HepG2 (cell line): Measurements from ENCODE around the gene PIK3R1. TPM values are rescaled to one million over a fixed set of nuclear protein-coding genes. Genes with fewer than 3 reads are reported as not detected.

Source experiments
- ATAC-seq: fragments of 200-7000 bp; cut with Tn5 transposase; 3 replicates; pipeline ENCODE4 v1.9.1; 2020; ENCODE audit warnings: mild to moderate bottlenecking, moderate library complexity
- BruUV-seq: library from RNA; stranded (reverse); fragments of 400-500 nt; replicated peaks from 2 replicates; lab custom pipeline; 2021; lab: Mats Ljungman, UMichigan
- CTCF ChIA-PET: fragments of 300-600 bp; formaldehyde crosslinking; extraction: SDS; loops from one replicate; lab custom pipeline; 2021; ENCODE audit warnings: low total read pairs, inconsistent platforms, low intra/inter-chr PET ratio; lab: Yijun Ruan, JAX
- POLR2A ChIA-PET: fragments of 350-600 bp; sonication (Branson Sonifier 250); formaldehyde crosslinking; loops from one replicate; lab custom pipeline; 2020; ENCODE audit warnings: antibody characterized with exemption, inconsistent platforms; lab: Yijun Ruan, JAX
- DNase-seq: peaks from one replicate; pipeline ENCODE4 v3.0.0-alpha.2; 2015; ENCODE audit warnings: low spot score
- FAIRE-seq: peaks from 3 replicates; lab custom pipeline; 2011; peaks lifted over from hg19 to GRCh38; lab: Jason Lieb, UNC
- H2AFZ ChIP-seq: one replicate; pipeline ENCODE4 v1.6.1; 2011; ENCODE audit warnings: low read length, inconsistent platforms
- H3K27ac ChIP-seq: fragments of 300-600 bp; 3 replicates; pipeline ENCODE4 v1.8.0; 2011; ENCODE audit warnings: mixed run types, mild to moderate bottlenecking, mixed read lengths, low read length, inconsistent platforms; ENCODE audit not compliant: insufficient read depth; ENCODE audit errors: extremely low read length
- H3K27me3 ChIP-seq, 2 experiments: fragments of 200-600 bp in 1 of 2; 2 replicates in 1 of 2; 3 replicates in 1 of 2; pipeline versions ENCODE4 v1.6.0 to v1.8.0; 2011; ENCODE audit warnings: low read length in 2 of 2, mild to moderate bottlenecking in 2 of 2, moderate library complexity in 2 of 2, inconsistent platforms in 1 of 2; ENCODE audit not compliant: insufficient read depth in 2 of 2, control insufficient read depth in 1 of 2
- H3K36me3 ChIP-seq, 2 experiments: fragments of 200-600 bp in 1 of 2; replicated peaks in 1 of 2; 2 replicates in 1 of 2; 3 replicates in 1 of 2; pipeline versions ENCODE4 v1.5.1 to v1.8.0; 2011; ENCODE audit warnings: low read length in 2 of 2, inconsistent platforms in 1 of 2; ENCODE audit not compliant: insufficient read depth in 2 of 2, control insufficient read depth in 1 of 2
- H3K4me1 ChIP-seq: 2 replicates; pipeline ENCODE4 v1.5.1; 2012; ENCODE audit warnings: low read length, inconsistent platforms; ENCODE audit not compliant: insufficient read depth
- H3K4me2 ChIP-seq: 2 replicates; pipeline ENCODE4 v1.6.0; 2011; ENCODE audit warnings: low read depth, low read length, inconsistent platforms
- H3K4me3 ChIP-seq, 3 experiments: fragments of 200-600 bp in 1 of 3; sonication (generic), shearing (Covaris generic) in 1 of 3; replicated peaks in 1 of 3; 2 replicates each; pipeline ENCODE4 v1.5.1; 2011 to 2016; ENCODE audit warnings: low read length in 3 of 3, inconsistent platforms in 2 of 3, low read depth in 2 of 3, mild to moderate bottlenecking in 2 of 3, control low read depth in 1 of 3, mixed read lengths in 1 of 3; ENCODE audit not compliant: insufficient read depth in 1 of 3
- H3K79me2 ChIP-seq: one replicate; pipeline ENCODE4 v1.6.1; 2011; ENCODE audit warnings: low read length, inconsistent platforms; ENCODE audit not compliant: insufficient read depth
- H3K9ac ChIP-seq: 2 replicates; pipeline ENCODE4 v1.6.0; 2011; ENCODE audit warnings: mild to moderate bottlenecking, low read depth, low read length, inconsistent platforms; ENCODE audit not compliant: insufficient read depth
- H3K9me3 ChIP-seq: 2 replicates; pipeline ENCODE4 v1.5.1; 2012; ENCODE audit warnings: mild to moderate bottlenecking, low read length
- H4K20me1 ChIP-seq: 2 replicates; pipeline ENCODE4 v1.6.0; 2011; ENCODE audit warnings: inconsistent platforms, mild to moderate bottlenecking, low read length, moderate library complexity; ENCODE audit not compliant: insufficient read depth
- CEBPG ChIP-seq: IDR thresholded peaks from 2 replicates; pipeline ENCODE4 v1.6.1; 2016
- ELF3 ChIP-seq: IDR thresholded peaks from 2 replicates; pipeline ENCODE4 v1.6.1; 2016; ENCODE audit warnings: missing genetic modification reagents, missing compliant biosample characterization
- ZBTB2 ChIP-seq: sonication (generic); formaldehyde crosslinking; IDR thresholded peaks from 2 replicates; pipeline ENCODE4 v1.8.0; 2022; ENCODE audit warnings: low read depth, missing genetic modification reagents
- ZNF101 ChIP-seq: sonication (generic); formaldehyde crosslinking; IDR thresholded peaks from 2 replicates; pipeline ENCODE4 v1.4.0; 2020; ENCODE audit warnings: mild to moderate bottlenecking, low read depth, missing genetic modification reagents, borderline replicate concordance
- ZNF331 ChIP-seq: sonication (generic); formaldehyde crosslinking; IDR thresholded peaks from 2 replicates; pipeline ENCODE4 v1.4.0; 2020; ENCODE audit warnings: missing genetic modification reagents
- ZNF839 ChIP-seq: sonication (generic); formaldehyde crosslinking; IDR thresholded peaks from 2 replicates; pipeline ENCODE4 v1.4.0; 2020; ENCODE audit warnings: missing genetic modification reagents, mild to moderate bottlenecking, borderline replicate concordance
- WGBS: methylation state at CpG from one replicate; pipeline ENCODE4 v1.1.6; 2017; ENCODE audit warnings: low lambda C conversion rate; 5-methylcytosine and 5-hydroxymethylcytosine counted together
- in situ Hi-C: cut with HindIII; loops from 2 replicates; pipeline ENCODE4 v1.10.0; 2017; ENCODE audit warnings: low pct_unique_long_range_greater_than_20kb; ENCODE audit not compliant: extremely low pct_ligation_motif_present
- intact Hi-C: fragments of 100-400 bp; cut with micrococcal nuclease; formaldehyde crosslinking; loops from one replicate; pipeline ENCODE4 v1.10.0; 2022; ENCODE audit not compliant: unreplicated experiment
- polyA plus RNA-seq, 8 experiments: library from polyadenylated mRNA; depleted of rRNA in 3 of 8; stranded (reverse) in 7 of 8; unstranded in 1 of 8; fragments of >200 nt; fragmentation: Illumina TruSeq in 4 of 8; extraction: Trizol in 4 of 8; gene quantifications; 2 replicates each; pipeline versions ENCODE4 v1.2.1 to v1.2.3, GENCODE V29; 2011 to 2016; ENCODE audit warnings: low read depth in 4 of 8, missing spikeins in 1 of 8, mixed read lengths in 1 of 8; ENCODE audit not compliant: insufficient read depth in 1 of 8
- total RNA-seq, 5 experiments: library from RNA; depleted of rRNA; stranded (reverse); fragments of >200 nt; fragmentation: Illumina TruSeq; extraction: Trizol; gene quantifications; 2 replicates each; pipeline ENCODE4 v1.2.3, GENCODE V29; 2016; ENCODE audit warnings: low read depth in 1 of 5
- TF ChIP-seq, protein P1 (sequence below): sonication (generic); formaldehyde crosslinking; IDR thresholded peaks from 2 replicates; pipeline ENCODE4 v1.8.0; 2022; ENCODE audit warnings: mild to moderate bottlenecking, missing genetic modification reagents, moderate library complexity
- TF ChIP-seq, protein P2 (sequence below): sonication (generic); formaldehyde crosslinking; IDR thresholded peaks from 2 replicates; pipeline ENCODE4 v1.4.0; 2020; ENCODE audit warnings: missing genetic modification reagents, borderline replicate concordance

PIK3R1 gene
- total and polyA plus RNA-seq, 2 of the 13 experiments (the other 11 are each of a cell fraction or from before 2014, with no cell fraction given), result 8.4 to 21.3 TPM

DNA sequence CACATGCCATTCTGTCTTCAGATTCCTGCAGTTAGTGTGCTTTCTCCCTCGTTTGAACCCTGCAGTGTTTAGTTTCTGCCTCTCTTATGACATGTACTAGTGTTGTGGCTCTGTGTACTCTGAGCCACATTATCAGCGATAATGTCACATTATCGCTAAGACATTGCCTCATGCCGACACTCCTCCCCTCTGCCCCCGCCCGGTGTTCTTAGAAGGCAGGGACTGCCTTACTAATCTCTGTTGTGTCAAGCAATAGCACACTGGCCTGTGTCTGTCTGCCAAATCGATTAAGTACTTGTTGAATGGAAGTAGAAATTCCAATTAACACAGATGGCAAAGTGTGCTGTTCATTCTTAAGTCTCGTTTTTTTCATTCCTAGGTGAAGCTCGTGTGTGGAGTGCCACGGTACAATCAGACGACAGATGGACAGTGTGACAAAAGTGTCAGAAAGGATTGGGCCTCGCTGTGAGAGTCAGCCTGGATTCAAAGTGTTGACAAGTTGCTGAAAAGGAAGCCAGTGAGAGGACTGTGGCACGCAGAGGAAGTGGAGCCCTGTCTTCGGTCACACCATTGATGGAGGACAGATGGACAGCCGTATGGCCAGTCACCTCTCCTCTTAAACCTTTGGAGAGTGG lies 10.5 kb downstream of the PIK3R1 start:
- DNase-seq (no peak), ATAC-seq (no peak), FAIRE-seq (no peak)
- no TSS peak for BruUV-seq
- intact Hi-C loops, result no loop called here
- Histone ChIP-seq H2AFZ (no peak overlapping the region), H3K79me2 (peaks cover 71% of the 10 kb centered on the region), H3K4me2 (no peak overlapping the region), H3K4me1 (peaks cover 27% of the 10 kb centered on the region), H3K27me3 (no peaks in the 10 kb centered on the region), H3K27ac (no peak overlapping the region)
- 97% methylated on average over 15 of the region's 15 CpGs for WGBS
- POLR2A ChIA-PET, result no interaction called here
- TF ChIP-seq ZNF101 (CRISPR knock-in tag), result no peak
- TF ChIP-seq, protein P1, sequence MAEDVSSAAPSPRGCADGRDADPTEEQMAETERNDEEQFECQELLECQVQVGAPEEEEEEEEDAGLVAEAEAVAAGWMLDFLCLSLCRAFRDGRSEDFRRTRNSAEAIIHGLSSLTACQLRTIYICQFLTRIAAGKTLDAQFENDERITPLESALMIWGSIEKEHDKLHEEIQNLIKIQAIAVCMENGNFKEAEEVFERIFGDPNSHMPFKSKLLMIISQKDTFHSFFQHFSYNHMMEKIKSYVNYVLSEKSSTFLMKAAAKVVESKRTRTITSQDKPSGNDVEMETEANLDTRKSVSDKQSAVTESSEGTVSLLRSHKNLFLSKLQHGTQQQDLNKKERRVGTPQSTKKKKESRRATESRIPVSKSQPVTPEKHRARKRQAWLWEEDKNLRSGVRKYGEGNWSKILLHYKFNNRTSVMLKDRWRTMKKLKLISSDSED (CRISPR knock-in tag), result no peak
- TF ChIP-seq CEBPG (CRISPR knock-in tag), result no peak
- TF ChIP-seq ELF3 (CRISPR knock-in tag), result no peak
- TF ChIP-seq, protein P2, sequence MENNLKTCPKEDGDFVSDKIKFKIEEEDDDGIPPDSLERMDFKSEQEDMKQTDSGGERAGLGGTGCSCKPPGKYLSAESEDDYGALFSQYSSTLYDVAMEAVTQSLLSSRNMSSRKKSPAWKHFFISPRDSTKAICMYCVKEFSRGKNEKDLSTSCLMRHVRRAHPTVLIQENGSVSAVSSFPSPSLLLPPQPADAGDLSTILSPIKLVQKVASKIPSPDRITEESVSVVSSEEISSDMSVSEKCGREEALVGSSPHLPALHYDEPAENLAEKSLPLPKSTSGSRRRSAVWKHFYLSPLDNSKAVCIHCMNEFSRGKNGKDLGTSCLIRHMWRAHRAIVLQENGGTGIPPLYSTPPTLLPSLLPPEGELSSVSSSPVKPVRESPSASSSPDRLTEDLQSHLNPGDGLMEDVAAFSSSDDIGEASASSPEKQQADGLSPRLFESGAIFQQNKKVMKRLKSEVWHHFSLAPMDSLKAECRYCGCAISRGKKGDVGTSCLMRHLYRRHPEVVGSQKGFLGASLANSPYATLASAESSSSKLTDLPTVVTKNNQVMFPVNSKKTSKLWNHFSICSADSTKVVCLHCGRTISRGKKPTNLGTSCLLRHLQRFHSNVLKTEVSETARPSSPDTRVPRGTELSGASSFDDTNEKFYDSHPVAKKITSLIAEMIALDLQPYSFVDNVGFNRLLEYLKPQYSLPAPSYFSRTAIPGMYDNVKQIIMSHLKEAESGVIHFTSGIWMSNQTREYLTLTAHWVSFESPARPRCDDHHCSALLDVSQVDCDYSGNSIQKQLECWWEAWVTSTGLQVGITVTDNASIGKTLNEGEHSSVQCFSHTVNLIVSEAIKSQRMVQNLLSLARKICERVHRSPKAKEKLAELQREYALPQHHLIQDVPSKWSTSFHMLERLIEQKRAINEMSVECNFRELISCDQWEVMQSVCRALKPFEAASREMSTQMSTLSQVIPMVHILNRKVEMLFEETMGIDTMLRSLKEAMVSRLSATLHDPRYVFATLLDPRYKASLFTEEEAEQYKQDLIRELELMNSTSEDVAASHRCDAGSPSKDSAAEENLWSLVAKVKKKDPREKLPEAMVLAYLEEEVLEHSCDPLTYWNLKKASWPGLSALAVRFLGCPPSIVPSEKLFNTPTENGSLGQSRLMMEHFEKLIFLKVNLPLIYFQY (CRISPR knock-in tag), result no peak
- TF ChIP-seq ZNF331 (CRISPR knock-in tag), result no peak
- TF ChIP-seq ZNF839, result no peak
- no peak for TF ChIP-seq ZBTB2 (CRISPR knock-in tag)
- TF ChIP-seq, all 625 proteins: peak for 0
- Histone ChIP-seq H3K36me3 (peaks cover 8 to 33% of the 10 kb centered on the region in 2 experiments; a peak in 4 of 5 replicates), H3K9me3 (peaks cover 2% of the 10 kb centered on the region; the same call in 1 of the 2 replicates), H3K4me3 (no peak overlapping the region), H4K20me1 (no peaks in the 10 kb centered on the region), H3K9ac (no peak overlapping the region)
- CTCF ChIA-PET, result no interaction called here
- in situ Hi-C loops, result no loop called here
